CD4-positive, alpha-beta T cell treated with Interleukin-4 for 4 hours (primary cell): ENCODE measurements around the gene HLA-A.

Experiments
- DNase-seq: peaks from one replicate; pipeline ENCODE4 v3.0.0-alpha.2; 2020

HLA-A gene

GRCh38 chr6:29992807-29993206, 50.5 kb downstream of the HLA-A start:
- no peak for DNase-seq

GRCh38 chr6:29994826-29995225, 52.5 kb downstream of the HLA-A start:
- DNase-seq, result no peak

- DNase-seq, result no peak
Measured at GRCh38 chr6:29995340-29995777, 53.0 kb downstream of the HLA-A start.
